Right lobe of liver (tissue), 4 donors: ENCODE measurements around the gene MVB12A.

ENCODE experiments used
- CTCF ChIP-seq, 4 donors: fragments of 200-600 bp in 3 of 4; fragments of 450-650 bp in 1 of 4; IDR thresholded peaks; one replicate each; pipeline versions ENCODE4 v1.5.1 to v1.8.0; 2016 to 2022; ENCODE audit warnings: antibody characterized with exemption in 4 of 4, mild to moderate bottlenecking in 2 of 4
- POLR2A ChIP-seq: fragments of 450-650 bp; IDR thresholded peaks from one replicate; pipeline ENCODE4 v1.6.1; 2017; ENCODE audit warnings: antibody characterized with exemption, mild to moderate bottlenecking
- donor health status: DM: no; HTN: no; CAD: no.
- donor health status: DM: no; HTN: no; CAD: no.
- donor health status: DM: no; HTN: yes; CAD: no.

GRCh38 chr19:17402982-17403855 is 16.6 kb upstream of the MVB12A start:
- TF ChIP-seq CTCF (IDR thresholded peaks at IDR 0.05) (no peak), POLR2A (no peak)
